Endometrial microvascular endothelial cells (primary cell): Measurements from ENCODE around the gene MCEE. TPM values are rescaled to one million over a fixed set of nuclear protein-coding genes. Genes with fewer than 3 reads are reported as not detected.
"Not testable (repeated sequence)": the region's sequence is repeated elsewhere in the genome, so short reads cannot be mapped to it uniquely, and the experiment has no call there.

Source experiments
- in situ Hi-C: cut with HindIII; loops from 2 replicates; pipeline ENCODE4 v1.10.0; 2017; ENCODE audit warnings: low sequenced_read_pairs, low pct_unique_long_range_greater_than_20kb; ENCODE audit errors: inconsistent ontology term
- total RNA-seq: library from RNA; depleted of rRNA; stranded (reverse); fragments of >200 nt; gene quantifications from one replicate; pipeline ENCODE4 v1.2.3, GENCODE V29; 2015; ENCODE audit errors: inconsistent ontology term

Gene MCEE
- 4.7 TPM for total RNA-seq

DNA sequence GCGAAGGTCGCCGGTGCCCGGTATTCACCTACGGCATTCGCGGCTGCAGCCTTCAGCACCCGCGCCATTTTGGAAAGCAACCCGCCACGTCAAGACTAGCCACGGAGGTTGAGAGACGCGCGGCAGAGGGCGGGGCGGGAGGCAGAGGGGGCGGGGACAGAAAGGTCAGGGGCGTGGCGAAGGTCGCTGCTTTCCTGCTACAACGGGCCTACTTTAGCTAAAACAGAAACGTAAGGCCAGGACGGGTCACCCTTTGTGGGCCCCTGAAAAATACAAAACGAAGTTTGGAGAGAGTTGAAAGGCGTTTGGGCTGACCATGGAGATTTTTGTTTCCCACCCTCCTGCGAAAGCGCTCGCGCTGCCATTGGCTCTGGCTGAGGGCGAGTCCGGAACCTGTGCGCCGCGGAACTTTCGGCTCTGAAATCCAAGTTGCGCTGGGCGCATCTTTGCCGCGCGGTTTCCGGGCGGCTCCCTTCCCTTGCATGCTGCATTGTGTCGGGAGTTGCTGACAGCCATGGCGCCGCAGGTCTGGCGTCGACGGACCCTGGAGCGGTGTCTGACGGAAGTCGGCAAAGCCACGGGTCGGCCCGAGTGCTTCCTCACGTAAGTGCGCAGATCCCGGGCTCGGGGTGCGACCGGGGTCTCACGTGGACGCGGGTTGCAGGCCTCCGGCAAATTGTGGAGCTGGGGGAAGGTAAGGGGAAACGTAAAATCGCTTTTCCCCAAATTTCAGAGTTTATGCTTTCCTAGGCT lies at the start of gene MCEE, which contains the start of gene MPHOSPH10:
TSS of gene MCEE (minus strand) at position 78 of the 753 bp plus-strand sequence. CDS start at position 68, 10 bp downstream.
TSS of gene MPHOSPH10 (plus strand) at position 483 of the 753 bp plus-strand sequence. CDS start at position 515, 32 bp downstream.
- in situ Hi-C loops: no loop called here

DNA sequence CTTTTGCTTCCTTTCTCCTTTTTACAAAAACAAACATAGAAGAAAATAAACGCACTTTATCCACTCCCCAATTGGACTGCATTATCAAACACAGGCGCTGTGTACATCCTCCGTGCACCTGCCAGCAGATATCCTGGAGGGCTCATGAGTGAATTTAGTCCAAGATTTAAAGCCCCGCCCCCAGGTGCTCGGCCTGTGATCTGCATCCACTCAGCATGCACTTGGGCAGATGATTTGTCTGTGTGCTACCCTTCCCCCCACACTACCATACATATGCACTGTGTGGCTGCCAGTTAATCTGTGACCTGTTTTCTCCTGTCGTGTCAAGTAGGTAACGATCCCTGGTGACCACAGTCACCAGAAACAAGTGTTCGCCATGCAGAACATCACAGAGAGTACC lies 48.8 kb upstream of the MCEE start:
- in situ Hi-C loops: not testable (repeated sequence)

- in situ Hi-C loops: no loop called here
Measured at GRCh38 chr2:71174207-71174606, 44.2 kb upstream of the MCEE start.

DNA sequence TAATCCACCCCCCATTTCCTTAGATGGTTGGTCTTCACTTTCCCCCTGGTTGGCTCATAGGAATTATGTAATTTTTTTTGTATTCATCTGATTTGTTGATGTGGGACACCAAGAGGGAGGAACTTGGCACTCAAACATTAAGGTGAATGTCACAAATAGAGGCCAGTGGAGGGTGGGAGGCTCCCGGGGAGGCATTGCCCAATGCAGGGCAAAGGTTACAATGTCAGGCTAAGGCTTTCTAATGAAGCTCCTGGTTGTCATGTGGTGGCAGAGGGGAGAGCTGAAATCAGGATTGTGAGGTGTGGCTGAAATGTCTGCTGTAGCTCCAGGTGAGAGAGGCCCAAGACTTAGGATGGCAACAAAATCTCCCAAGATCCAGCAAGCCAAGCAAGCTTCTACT lies 43.1 kb upstream of the MCEE start:
- in situ Hi-C loops: no loop called here

- in situ Hi-C loops: no loop called here
Measured at GRCh38 chr2:71166812-71167211, 36.8 kb upstream of the MCEE start.

- in situ Hi-C loops: no loop called here
Measured at GRCh38 chr2:71157124-71157793, 27.2 kb upstream of the MCEE start.

DNA sequence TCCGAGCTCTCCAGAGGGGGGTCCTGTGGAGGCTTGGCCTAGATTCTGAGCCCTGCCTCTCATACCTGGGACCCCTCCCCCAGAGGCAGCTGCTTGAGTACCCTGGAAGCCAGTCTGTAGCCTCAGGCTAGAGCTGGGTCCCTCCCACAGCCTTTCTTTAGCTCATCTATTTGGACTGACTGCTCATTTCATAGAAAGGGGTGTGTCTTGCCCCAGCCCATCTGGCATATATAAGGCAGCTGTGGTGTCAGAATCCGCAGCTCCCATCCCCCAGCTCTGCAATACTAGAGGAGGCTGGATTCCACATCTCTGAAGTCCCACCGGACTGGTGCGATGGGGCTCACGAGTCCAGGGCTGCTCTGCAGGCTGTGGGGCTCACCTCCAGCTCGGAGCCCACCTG lies 26.5 kb upstream of the MCEE start:
- in situ Hi-C loops: no loop called here

- in situ Hi-C loops: no loop called here
Measured at GRCh38 chr2:71155846-71156245, 25.8 kb upstream of the MCEE start.

DNA sequence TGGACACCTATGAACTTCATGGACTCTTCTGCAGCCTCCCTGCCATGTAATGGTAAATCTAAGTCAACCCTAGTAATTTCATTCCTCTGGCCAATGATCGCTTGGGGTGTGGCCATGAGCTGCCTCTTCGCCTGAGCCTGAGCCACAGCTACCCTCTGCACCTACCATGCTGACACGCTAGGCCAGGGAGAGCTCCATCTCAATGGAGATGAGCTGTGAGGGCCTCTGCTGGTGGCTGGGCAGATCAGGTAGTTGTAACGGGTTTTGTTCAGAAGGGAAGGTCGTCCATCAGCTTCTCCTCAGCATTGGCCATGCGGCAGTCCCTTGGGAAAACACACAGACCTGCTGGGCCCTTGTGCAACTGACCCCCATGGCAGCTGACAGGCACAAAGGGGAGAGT lies 24.8 kb upstream of the MCEE start:
- in situ Hi-C loops: no loop called here

DNA sequence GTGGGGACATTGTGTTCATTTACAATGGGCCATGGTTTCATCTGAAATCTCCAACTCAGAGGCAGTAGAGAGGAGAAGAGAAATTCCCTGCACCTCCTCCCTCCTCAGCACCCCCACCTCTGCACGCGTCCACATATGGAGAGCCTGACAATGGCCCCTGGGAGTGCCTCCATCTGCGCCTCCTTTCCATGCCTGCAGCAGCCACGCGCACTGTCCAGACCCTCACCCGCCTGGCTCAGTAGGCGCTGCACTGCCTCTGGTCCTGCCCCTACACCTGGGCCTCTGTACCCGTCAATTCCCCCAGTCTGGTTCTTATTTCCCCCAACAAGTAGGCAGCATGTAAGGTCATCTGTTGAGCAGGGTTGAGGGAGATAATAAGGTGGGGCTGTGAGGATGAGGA lies 24.2 kb upstream of the MCEE start:
- in situ Hi-C loops: no loop called here

GRCh38 chr2:71153585-71154224 lies 23.7 kb upstream of the MCEE start:
- in situ Hi-C loops: no loop called here

DNA sequence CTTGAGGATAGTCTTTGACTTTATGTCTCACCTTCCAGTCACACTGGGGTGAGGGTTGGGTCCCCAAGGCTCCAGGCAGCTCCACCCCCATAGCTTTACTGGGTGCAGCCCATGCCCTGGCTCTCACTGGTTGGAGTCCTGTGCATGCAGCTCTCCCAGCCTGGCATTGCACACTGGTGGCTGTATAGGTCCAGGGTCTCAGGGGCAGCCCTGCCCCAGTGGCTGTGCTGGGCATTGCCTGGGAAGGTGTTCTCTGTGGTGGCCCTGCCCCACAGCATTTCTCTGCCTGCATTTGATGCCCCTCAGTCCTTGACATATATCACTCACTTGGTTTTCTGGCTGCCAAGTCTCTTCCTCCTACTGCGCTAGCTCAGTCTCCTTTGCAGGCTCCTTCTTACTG lies 21.6 kb upstream of the MCEE start:
- in situ Hi-C loops: no loop called here

DNA sequence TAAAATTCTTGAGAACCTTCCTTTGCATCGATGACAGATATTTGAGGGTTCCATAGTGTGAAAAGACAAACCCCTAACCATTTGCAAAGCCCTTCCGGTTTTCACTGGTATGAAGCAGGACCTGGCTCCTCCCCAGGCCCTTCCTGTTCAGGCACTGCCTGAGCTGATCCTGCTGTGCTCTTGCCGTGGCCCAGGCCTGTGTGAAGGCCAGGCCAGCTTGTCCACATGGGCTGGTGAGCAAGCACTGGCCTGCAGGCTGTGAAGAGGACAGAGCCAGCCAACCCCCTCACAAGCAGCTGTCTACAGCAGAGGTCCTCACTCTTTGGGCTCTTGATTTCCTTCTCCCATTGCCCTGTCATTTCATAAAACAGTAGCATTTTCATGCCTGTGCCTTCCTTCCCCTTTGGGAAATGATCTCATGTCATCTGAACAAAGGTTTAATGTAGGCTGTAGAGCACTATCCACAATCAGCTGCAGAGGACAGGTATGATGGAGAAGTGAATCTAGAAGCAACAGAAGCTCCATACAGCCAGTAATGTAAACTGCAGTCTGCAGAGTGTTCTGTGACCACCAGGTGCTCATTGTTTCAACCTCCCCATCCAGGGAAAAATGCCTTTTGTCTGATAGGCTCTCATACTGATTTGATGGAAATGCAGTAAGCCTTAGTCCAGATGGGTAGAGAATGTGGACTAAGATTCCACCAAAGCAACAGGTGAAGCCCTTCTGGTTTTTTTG lies 20.2 kb upstream of the MCEE start:
- in situ Hi-C loops: no loop called here

GRCh38 chr2:71148506-71149063 lies 18.6 kb upstream of the MCEE start:
- in situ Hi-C loops: no loop called here

DNA sequence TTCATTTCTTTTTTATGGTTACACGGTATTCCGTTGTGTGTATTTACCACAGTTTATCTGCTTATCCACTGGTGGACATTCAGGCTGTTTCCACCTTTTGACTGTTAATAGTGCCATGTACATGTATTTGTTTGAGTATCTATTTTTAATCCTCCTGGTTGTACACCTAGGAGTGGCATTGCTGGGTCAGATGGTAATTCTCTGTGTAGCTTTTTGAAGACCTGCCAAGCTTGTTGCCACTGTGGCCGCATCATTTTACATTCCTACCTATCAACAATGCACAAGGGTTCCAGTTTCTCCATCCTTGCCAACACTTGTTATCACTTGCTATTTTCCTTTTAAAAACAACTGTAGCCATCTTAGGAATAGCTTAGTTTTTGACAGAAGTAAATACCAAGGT lies 13.8 kb upstream of the MCEE start:
- in situ Hi-C loops: no loop called here

DNA sequence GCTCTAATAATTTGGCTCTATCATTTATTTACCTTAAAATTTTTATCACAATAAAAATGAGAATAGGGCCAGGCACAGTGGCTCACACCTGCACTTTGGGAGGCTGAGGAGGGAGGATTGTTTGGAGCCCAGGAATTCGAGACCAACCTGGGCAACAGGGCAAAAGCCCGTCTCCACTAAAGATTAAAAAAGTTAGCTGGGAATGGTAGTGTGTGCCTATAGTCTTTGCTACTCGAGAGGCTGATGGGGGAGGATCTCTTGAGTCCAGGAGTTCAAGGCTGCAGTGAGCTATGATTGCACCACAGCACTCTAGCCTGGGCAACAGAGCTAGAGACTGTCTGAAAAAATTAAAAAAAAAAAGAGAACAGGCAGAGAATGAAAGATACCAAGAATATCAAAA lies 6.1 kb upstream of the MCEE start:
- in situ Hi-C loops: no loop called here

DNA sequence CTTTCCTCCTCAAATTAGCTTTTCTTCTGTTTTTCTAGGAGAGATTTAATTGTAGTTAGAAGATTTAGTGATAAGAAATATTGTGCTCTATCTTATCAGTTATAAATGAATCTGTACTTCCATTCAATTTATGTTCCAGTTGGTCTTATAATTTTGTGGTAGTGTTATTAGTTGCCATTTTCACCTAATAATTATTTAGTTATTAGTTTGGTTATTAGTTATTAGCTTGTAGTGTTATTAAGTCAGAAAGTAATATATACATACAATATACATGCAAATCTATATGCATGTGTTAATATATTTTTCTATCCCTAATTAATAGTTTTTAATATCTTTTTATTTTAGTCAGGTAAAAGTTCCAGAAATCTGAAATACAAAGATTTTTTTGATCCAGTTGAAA lies 3.6 kb upstream of the MCEE start:
- in situ Hi-C loops: no loop called here

GRCh38 chr2:71131387-71132166 lies 1.5 kb upstream of the MCEE start:
- in situ Hi-C loops: not testable (repeated sequence)
